ENCODE results near the gene CAST.
A peak's percentile ranks its signal among the peaks of the same experiment; 100 is the strongest.

The CAST gene

DNA sequence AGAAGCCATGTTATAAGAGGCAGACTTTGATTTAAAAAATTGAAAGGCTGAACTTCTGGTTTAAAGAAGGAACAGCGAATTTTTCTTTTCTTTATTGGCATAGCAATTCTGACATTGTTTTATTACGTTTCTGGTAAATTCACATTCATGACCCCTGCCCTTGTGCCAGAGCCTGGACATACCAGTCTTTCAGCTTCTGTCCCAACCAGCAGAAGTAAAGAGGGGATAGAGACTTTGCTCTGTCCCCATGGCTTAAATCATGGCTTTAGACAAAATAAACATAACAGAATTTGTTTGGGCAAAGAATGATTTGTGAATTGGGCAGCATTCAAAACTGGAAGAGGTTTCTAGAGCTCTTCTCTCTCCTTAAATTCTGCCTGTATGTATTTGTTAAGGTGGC is 15.3 kb downstream of the CAST start:
- DNase-seq = no peak

DNA sequence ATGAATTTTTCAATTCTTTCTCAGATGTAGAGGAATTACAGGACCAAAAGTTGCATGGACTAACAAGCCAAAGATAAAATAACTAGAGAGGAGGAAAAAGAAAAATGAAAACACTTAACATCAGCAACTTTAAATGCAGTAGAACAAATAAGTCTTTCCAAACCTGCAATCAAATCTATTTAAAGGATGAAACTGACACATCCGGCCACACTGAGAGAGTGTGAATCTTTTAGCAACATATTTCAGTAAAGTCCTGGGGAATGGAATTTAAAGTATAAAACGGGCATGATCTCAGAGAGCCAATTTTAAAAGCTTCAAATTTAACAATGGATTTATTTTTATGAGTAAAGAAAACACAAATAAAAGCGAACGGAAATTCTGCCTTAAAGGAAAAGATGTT is 17.1 kb downstream of the CAST start:
- no peak for DNase-seq

DNA sequence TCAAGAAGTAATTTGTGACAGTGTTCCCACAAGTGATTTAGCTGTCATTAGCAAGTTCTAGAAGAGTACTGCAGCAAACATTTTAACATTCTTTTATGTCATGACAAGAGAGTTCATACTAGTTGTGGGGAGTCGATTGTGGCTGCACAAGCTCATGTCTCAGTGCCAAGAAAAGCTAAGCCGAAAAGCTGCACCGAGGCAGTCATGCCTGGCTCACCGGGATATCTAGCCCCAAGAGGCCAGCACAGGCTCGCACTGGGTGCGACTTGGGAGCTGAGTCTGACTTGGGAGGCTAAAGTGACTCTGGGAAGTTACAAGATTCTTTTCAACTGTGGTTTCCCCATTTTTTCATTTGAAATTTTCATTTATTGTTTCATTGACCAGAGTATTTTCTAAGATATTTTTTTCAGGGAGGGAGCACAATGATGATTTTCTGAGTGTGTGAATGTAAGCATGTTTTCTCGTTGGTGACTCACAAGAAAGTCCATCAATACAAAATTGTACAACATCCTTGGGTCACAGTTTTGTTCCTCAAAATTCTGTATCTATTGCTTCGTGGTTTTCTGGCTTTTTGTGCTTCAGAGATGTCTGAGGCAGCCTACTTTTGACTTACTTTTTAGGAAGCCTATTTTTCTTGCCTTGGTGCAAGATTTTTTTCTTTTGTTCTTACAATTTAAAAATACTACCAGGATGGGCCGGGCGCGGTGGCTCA is 18.7 kb downstream of the CAST start:
- DNase-seq = no peak

DNA sequence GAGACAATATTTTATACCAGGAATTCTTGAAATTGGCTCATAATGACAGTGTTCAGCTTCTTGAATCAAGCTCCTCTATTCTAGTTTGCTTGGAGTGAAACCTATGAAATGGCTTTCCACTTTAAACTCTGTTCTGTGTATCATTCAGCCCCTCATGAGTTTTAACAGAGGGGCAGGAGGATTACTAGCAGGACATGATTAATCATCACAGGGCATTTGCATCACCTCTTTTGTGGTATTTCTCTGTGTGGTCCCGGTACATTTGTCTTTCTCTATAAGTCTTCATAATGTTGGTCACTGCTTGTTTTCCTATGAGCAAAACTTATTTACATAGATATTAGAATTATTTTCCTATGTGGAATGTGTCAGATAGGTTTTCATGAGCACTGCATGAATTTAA is 21.2 kb downstream of the CAST start:
- DNase-seq = no peak

DNA sequence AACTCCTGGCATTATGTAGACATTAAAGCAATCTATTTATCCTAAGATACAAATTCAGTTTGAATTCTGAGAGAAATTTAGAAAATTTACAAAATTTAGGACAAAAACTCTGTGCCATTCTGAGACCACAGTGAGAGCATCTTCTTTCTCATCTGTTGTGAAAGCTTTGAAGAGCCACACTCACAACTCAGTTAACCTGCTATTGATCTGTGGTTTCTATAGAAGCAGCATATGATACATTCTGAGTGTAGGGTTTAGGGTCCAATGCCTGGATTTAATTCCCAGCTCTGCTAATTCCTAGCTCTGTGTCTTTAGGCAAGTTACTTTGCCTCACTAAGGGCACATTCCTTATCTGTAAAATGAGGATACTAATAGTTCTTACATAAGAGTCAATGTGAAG is 21.6 kb downstream of the CAST start:
- DNase-seq = no peak

DNA sequence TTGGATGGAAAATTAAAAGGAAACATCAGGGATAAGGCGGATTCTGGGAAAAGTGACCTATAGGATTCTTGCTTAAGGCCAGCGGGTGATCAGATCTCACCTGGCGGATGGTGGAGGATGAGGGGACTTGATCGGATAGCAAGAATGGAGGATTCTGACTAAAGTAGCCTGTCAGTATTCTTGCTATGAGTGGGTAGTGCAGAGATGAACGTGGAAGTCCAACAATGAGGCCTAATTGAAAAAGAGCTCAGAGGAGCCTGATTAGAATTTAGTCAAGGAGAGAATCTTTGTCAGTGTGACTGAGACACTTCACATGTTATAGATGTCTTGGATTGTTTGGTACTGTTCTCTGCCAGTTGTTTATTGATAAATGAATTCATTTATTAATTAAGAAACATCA is 24.9 kb downstream of the CAST start:
- DNase-seq = no peak

DNA sequence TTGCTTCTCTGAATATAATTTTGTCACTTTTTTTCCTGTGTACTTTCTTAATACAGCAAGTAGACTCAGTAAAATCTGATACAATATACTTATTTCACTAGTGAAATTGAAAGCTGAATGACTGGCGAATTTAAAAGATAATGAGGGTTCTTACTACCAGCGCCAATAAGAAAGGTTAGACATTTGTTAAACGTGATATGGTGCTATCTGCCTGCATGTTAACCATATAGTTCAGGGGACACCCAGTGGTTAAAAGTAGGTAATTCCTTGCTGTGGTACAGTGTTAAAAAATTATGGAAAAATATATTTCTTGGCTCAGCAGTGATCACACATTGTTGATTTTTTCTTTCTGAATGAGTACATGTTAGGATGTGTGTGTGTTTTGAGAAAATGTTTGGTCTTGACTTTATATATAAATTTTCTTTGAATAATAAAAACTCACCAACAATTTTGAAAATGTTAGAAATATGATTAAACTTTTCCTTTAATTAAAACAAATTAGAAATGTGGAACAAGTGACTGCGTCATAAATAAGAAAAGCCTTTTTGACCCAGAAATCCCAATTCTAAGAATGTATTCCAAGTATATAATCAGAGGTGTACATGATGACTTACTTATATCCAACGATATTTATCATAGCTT is 25.8 kb downstream of the CAST start:
- peak in 3 of 6 experiments; percentile 8 to 29 (median 24) for DNase-seq

DNA sequence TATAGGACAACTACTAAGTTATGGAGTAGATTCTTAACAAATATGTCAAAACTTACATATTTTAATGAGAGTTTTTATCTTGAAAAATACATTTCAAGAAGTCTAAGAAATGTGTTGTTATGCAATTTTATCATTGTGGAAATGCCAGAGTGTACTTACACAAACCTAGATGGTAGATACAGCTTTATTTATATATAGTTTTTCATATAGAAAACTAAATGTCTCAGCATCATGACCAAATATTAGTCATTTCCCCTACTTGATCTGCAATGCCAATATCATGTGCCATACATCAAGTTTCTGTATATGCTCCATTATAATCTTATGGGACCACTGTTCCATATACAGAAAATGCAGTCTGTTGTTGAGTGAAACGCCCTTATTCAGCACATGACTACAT is 28.7 kb downstream of the CAST start:
- no peak for DNase-seq

DNA sequence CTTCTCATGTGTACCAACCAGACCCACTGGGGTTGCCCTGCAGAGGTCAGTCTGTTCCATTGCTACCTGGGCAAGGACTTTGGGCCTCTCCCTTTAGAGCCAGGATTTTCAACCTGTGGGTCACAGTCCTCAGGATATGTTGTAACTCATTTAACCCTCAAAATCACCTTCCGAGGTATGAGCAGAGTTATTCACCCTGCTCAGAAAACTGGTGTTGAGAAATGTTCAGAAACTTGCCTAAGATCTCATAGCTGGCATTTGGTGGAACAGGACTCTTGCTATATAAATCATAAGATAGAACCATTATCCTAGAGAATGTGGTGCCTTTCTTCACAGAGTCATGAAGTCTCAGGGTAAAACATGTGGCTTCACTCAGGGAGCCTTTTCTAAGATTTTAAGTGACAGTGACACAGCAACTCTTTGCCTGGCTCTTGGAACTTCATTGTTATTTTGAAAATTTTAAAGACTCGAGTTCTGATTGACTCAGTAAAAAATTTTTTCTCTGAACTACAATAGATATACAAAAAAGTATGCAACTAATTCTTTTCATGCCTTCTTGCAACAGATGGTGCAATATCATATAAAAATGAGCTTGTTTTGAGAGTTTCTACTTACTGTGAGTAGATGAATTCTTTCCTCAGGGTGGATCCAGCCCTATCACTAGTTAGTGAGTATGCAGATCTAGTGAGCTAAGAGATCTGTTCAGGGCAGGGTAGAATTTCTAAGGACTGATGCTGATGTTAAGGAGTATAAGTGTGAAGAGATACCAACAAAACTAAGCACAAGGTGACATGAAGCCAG is 29.5 kb downstream of the CAST start:
- DNase-seq = no peak

DNA sequence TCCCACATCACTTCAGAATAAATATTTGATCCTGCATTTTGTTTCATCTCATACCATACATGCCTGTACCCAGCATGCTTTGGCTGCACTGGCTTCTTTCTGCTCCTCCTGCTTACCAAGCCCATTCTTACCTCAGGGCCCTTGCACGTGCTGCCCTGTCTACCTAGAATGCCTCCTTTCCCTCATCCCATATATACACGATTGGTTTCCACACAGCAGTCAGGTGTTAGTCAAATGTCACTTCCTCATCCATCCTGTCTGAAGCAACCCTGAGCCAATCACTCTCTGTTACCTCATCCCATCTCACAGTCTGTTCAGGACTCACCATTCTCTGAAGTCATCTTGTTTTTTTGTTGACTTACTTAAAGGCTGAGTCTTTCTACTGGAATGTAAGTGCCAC is 30.3 kb downstream of the CAST start:
- no peak for DNase-seq

DNA sequence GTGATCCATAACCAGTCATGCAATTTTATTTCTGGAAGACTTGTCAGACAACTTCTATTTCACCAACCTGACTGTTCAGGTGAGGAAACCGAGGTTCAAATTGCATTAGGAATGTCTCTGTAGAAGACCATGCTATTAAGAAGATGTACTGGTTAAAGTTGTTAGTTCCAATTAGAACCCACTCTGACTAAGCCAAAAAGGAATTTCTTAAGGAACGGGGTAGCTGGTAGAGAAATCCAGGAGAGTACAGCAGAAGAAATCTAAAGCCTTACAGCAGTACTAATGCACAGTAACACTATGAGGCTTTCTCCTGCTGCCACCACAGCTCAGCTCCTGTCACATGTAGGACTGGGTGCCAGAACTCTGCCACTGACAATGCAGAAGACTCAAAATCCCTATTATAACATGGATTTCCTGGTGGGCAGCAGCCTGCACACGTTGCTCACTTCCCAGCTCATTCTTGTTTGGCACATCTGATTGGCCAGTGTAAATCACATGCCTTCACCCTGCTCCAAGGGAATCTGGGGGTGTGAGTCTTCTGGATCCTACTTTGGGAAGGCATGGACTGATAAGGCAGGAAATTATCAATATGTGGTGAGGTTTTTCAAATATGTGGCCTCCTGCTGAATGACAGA is 37.1 kb downstream of the CAST start:
- DNase-seq = no peak

DNA sequence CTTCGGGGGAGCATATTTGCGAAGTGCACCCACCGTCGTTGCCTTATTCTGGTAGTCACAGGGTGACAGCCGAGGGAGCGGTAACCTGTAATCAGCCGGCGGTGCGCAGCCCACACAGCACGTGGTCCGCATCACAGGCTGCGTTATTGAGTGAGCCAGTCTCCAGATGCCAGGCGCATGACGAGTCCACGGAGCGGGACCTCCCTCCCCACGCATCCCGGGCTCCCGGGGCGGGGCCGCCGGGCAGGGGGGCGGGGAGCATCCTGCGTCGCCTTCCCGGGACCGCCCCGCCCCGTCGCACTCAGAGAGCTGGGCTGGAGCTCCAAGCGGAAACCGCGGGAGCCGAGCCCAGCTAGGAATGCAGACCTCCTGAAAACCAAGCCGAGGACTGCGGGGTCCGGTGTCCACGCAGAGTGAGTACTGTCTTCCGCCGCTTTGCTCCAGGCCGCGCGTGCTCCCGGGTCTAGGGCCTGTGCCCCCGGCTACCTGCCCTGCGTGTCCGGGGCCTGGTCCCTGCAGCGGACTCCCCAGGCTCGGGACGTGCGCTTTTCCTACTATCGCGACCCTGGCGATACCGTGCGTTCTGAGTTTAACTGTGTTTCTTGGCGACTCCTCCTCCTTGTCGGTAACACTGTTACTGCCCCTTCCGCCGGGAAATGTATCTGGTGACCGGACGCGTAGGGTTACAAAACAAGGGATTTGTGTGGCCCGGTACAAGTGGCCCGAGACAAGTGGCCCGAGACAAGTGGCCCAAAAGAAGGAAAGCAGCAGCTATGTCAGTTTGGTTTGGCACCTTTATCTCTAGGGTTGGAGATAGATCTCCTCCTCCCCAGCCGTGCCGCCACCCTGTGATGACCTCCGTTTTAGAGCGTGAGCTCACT is 40.6 kb downstream of the CAST start:
- DNase-seq = peak; percentile 71 to 78 (median 76)

DNA sequence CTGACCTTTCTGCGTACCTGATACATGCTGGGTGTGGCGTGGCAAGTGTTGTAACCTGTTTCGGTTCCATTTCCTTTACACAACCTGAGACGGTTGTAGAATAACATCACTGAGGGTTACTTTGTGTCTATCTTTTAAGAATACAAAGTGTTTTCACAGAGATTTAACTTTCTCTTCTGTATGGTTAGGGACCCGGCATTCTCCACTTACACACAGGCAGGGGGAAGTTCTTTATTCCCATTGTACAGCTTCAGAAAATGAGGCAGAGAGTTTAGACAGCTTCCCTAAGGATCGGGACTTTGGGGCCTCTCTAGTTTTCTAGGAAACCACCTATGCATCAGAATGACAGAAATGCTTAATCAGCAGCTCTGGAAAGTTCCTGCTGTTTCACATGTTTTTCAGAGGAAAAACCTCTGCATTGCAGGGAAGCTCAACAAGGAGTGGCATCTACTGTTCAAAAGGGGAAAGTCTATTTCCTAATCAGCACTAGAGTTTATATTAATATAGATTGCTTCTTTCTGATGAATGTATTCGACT is 41.3 kb downstream of the CAST start:
- peak in 2 of 6 experiments; percentile 68 to 76 for DNase-seq

DNA sequence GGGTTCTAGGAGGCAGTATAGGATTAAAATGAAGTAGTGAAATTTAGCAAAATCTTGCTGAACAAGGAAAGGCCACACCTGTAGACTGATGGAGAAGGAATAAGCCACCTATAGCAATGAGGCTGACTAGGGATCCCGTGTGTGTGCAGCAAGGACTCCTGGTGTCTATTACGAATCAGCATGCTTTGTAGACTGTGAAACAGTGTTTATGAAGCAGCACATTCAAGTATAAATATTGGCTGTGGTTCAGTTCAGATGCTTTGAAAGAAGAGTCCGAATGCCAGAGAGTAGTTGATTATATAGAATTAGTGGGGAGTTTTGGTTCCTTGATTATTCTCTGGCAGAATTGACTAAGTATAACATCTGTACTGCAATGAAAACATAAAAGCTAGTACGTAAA is 41.8 kb downstream of the CAST start:
- DNase-seq = no peak

DNA sequence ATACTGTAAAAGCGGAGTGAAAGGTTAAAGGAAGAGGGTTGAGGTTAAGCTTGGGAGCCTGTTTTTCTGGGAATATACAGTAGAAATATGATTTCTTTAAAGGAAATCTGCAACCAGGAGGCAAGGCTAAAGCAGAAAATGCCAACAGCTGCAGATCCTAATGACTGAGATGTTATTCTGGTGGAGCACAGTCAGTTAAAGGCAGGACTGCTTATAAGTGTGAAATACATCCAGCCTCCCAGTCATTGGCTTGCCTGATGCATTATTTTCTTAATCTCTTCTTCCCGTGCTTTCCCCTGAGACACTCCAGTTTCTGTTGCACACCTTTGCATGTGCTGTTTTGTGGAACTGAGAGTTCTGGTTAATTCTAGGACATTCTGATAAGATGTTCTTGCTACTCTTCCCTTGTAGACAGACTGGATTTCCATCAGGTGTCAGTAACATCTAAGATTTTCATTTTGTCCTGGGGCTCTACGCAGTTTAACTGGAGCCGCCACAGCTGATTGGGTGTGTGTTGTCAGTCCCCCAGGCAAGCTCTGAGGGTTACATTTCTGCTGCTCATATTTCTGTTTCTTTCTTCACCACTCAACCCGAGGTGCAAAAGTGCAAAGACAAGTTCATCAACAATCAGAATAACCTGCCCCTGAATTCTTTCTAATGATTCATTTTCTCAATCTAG is 44.4 kb downstream of the CAST start:
- DNase-seq = no peak

DNA sequence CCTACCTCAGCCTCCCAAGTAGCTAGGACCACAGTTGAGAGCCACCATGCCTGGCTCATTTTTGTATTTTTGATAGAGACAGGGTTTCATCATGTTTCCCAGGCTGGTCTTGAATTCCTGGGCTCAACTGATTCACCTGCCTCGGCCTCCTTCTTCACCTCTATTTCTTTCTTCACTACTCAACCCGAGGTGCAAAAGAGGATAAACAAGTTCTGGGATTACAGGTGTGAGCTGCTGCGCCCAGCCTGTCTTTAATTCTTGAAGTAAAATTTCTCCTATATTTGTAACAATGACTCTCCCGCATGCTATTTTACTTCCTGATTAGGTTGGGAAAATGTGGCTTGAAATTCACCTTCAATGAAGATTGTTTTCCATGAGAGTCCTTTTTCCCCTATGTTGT is 46.4 kb downstream of the CAST start:
- no peak for DNase-seq

DNA sequence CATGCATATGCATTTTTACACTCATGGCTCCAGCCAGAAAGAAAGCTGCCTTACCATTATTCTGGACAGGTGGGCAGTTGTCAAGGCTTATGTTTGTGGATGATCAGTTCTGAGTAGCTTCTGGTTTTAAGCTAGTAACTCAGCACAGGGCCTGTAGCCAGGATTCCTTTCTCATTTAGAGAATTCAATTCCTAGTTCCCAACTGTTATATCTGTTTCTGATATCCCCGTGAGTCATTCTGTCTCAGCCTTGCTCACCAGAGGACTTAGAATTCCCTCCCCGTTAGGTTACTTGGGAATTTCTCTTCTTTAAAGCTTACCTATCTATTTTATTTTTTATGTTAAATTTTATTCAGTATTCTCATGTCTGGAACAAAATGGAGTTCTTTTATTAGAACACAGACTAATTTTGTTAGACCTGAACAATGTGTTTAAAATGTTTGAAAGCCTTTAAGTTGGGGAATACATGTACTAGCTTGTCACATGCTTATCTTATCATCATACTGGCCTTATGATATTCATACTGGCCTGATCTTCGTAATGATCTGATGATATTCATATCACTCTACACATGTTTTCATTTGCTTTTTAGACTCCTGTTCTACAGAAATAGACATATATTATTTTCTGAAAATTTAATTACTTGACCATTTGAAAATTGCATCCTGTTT is 47.1 kb downstream of the CAST start:
- no peak for DNase-seq

DNA sequence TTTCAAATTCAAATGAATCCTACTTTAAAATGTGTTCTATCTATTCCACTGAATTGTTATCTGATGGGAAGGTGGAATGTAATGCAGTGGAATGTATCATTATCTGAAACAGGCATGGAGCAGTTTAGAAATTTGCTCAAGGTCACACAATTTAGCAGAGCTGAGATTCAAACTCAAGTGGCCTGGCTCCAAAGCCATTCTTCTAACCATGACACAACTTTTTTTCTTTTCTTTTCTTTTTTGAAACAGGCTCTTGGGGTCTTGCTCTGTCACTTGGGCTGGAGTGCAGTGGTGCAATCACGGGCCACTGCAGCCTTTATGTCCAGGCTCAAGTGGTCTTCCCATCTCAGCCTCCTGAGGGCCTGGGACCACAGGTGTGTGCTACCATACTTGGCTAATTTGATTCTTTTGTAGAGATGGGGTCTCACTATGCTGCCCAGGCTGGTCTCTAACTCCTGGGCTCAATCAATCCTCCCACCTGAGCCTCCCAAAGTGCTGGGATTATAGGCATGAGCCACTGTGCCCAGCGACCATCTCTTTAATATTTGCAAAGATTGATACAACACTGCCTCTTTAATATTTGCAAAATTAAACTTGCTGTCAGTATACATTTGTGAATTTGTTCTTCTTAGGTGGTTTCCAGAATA is 50.0 kb downstream of the CAST start:
- DNase-seq = no peak

DNA sequence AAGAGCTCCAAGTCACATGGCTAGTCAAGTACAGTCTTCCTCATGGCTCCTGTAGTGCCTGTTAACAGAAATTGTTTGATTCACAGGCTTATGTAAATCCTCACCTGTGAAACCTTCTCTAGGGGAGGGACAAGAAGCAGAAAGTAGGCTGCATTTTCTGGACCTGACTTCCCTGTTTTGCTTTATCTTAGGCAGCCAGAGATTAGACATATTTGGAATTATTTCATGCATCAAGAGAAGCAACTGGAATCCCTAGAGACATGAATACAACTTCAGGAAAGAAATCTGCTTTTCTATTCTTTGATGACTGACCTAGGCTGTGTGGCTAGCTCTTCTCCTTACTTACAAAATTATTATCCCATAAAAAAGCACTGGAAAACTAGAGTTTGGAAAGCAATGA is 52.3 kb downstream of the CAST start:
- no peak for DNase-seq

DNA sequence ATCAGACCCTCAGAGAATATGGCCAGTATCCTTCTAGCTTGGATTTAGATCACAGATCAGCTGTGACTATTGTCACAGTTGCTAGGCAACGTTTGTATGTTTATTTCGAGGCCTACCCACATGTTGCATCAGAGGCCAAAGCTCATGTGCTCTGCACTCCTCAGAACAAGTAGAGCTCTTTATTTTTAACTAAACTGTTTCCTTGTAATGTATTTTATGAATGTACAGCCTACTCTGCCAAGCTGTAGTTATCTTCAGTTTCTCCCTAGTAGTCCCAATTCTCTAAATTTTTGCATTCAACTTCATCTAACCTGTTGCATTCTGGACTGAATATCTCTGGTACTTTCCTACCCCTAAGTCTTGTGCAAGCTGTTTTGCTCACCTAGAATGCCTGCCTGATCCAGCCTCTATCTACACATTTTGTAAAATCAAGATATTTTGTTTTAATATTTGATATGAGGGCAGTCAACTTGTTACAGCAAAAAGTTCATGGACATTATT is 52.8 kb downstream of the CAST start:
- DNase-seq = peak in 5 of 6 experiments; percentile 2 to 49 (median 22)
